Endothelial cell of umbilical vein (primary cell): ENCODE measurements around the gene ZNF324. TPM values are rescaled to one million over a fixed set of nuclear protein-coding genes. Genes with fewer than 3 reads are reported as not detected.
A peak's percentile ranks its signal among the peaks of the same experiment; 100 is the strongest.

Experiments
- BruUV-seq: library from RNA; stranded (reverse); fragments of 400-500 nt; replicated peaks from 2 replicates; lab custom pipeline; 2021; lab: Mats Ljungman, UMichigan
- CTCF ChIA-PET: fragments of 300-600, 350-600 bp; sonication (Branson Sonifier 250); formaldehyde crosslinking; loops from one replicate; lab custom pipeline; 2021; ENCODE audit warnings: antibody characterized with exemption, inconsistent platforms; lab: Charles Lee
- POLR2A ChIA-PET: fragments of 300-600, 350-600 bp; sonication (Branson Sonifier 250); formaldehyde crosslinking; loops from one replicate; lab custom pipeline; 2021; ENCODE audit warnings: antibody characterized with exemption, inconsistent platforms; lab: Charles Lee
- DNase-seq: peaks from one replicate; pipeline ENCODE4 v3.0.0-alpha.2; 2011; ENCODE audit warnings: low read depth, low spot score
- FAIRE-seq: peaks from 2 replicates; lab custom pipeline; 2011; peaks lifted over from hg19 to GRCh38; lab: Jason Lieb, UNC
- H2AFZ ChIP-seq: 2 replicates; pipeline ENCODE4 v1.6.0; 2012; ENCODE audit warnings: low read depth, low read length, control low read depth, inconsistent platforms
- H3K27ac ChIP-seq: 2 replicates; pipeline ENCODE4 v1.5.1; 2011; ENCODE audit warnings: low read depth, mild to moderate bottlenecking, control low read depth, low read length, moderate library complexity; ENCODE audit not compliant: insufficient read depth
- H3K27me3 ChIP-seq, 2 experiments: 2 replicates each; pipeline versions ENCODE4 v1.6.0 to v1.6.1; 2011; ENCODE audit warnings: low read length in 2 of 2, mixed read lengths in 1 of 2; ENCODE audit not compliant: control insufficient read depth in 2 of 2, insufficient read depth in 2 of 2
- H3K36me3 ChIP-seq, 2 experiments: 2 replicates in 1 of 2; 3 replicates in 1 of 2; pipeline ENCODE4 v1.5.1; 2011; ENCODE audit warnings: low read length in 2 of 2, mild to moderate bottlenecking in 1 of 2, moderate library complexity in 1 of 2; ENCODE audit not compliant: control insufficient read depth in 2 of 2, insufficient read depth in 2 of 2; ENCODE audit errors: extremely low read depth in 1 of 2
- H3K4me1 ChIP-seq: 3 replicates; pipeline ENCODE4 v1.5.1; 2011; ENCODE audit warnings: mild to moderate bottlenecking, low read length; ENCODE audit not compliant: control insufficient read depth, insufficient read depth; ENCODE audit errors: extremely low read depth
- H3K4me2 ChIP-seq: 2 replicates; pipeline ENCODE4 v1.6.1; 2011; ENCODE audit warnings: low read length, control low read depth, mixed read lengths; ENCODE audit not compliant: insufficient read depth
- H3K4me3 ChIP-seq, 3 experiments: fragments of 200-600 bp in 1 of 3; sonication (generic), shearing (Covaris generic) in 1 of 3; replicated peaks in 1 of 3; 2 replicates each; pipeline ENCODE4 v1.5.1; 2011 to 2016; ENCODE audit warnings: control low read depth in 3 of 3, low read length in 3 of 3, mild to moderate bottlenecking in 2 of 3, inconsistent platforms in 1 of 3, low read depth in 1 of 3, moderate library complexity in 1 of 3; ENCODE audit not compliant: insufficient read depth in 1 of 3
- H3K79me2 ChIP-seq: 2 replicates; pipeline ENCODE4 v1.6.0; 2012; ENCODE audit warnings: low read length, inconsistent platforms; ENCODE audit not compliant: control insufficient read depth, insufficient read depth
- H3K9ac ChIP-seq: replicated peaks from 2 replicates; pipeline ENCODE3; 2011; ENCODE audit warnings: low read length, control low read depth; ENCODE audit not compliant: insufficient read depth; ENCODE audit errors: extremely low read depth
- H3K9me1 ChIP-seq: replicated peaks from 3 replicates; pipeline ENCODE4 v1.6.0; 2011; ENCODE audit warnings: mild to moderate bottlenecking, low read length; ENCODE audit not compliant: control insufficient read depth, insufficient read depth; ENCODE audit errors: extremely low read depth
- H3K9me3 ChIP-seq: replicated peaks from 2 replicates; pipeline ENCODE4 v1.5.1; 2012; ENCODE audit warnings: low read length, inconsistent platforms; ENCODE audit not compliant: control insufficient read depth, insufficient read depth
- H4K20me1 ChIP-seq: replicated peaks from 2 replicates; pipeline ENCODE3; 2011; ENCODE audit warnings: mild to moderate bottlenecking, low read length; ENCODE audit not compliant: control insufficient read depth, insufficient read depth; ENCODE audit errors: extremely low read depth
- CTCF ChIP-seq, 2 donors: IDR thresholded peaks; 1 replicate in 1 of 2; 2 replicates in 1 of 2; pipeline ENCODE4 v1.5.1; 2011; ENCODE audit warnings: low read length in 2 of 2, mild to moderate bottlenecking in 2 of 2, moderate library complexity in 2 of 2, control low read depth in 1 of 2, inconsistent platforms in 1 of 2, low read depth in 1 of 2; ENCODE audit not compliant: insufficient read depth in 1 of 2; ENCODE audit errors: extremely low read depth in 1 of 2
- EZH2 ChIP-seq: IDR thresholded peaks from 2 replicates; pipeline ENCODE4 v1.6.1; 2012; ENCODE audit warnings: borderline replicate concordance, low read depth, mild to moderate bottlenecking, moderate library complexity, low read length, inconsistent platforms; ENCODE audit not compliant: severe bottlenecking
- FOS ChIP-seq: IDR thresholded peaks from 2 replicates; pipeline ENCODE4 v1.6.1; 2011; ENCODE audit warnings: mild to moderate bottlenecking, low read length, moderate library complexity, borderline replicate concordance; ENCODE audit not compliant: insufficient read depth
- GATA2 ChIP-seq: IDR thresholded peaks from 2 replicates; pipeline ENCODE4 v1.7.0; 2011; ENCODE audit warnings: low read depth, mild to moderate bottlenecking, moderate library complexity, mixed read lengths, low read length; ENCODE audit not compliant: insufficient read length, insufficient read depth
- JUN ChIP-seq: IDR thresholded peaks from 2 replicates; pipeline ENCODE4 v1.6.1; 2011; ENCODE audit warnings: borderline replicate concordance, low read depth; ENCODE audit not compliant: insufficient read length, insufficient read depth
- MAX ChIP-seq: IDR thresholded peaks from 2 replicates; pipeline ENCODE4 v1.6.1; 2011; ENCODE audit not compliant: insufficient read depth, insufficient read length
- MYC ChIP-seq: IDR thresholded peaks from one replicate; pipeline ENCODE4 v1.6.1; 2011; ENCODE audit warnings: mild to moderate bottlenecking, low read depth, low read length
- POLR2A ChIP-seq: IDR thresholded peaks from 2 replicates; pipeline ENCODE4 v1.6.1; 2012; ENCODE audit warnings: low read depth, mild to moderate bottlenecking, control low read depth, low read length
- POLR2AphosphoS5 ChIP-seq: IDR thresholded peaks from 2 replicates; pipeline ENCODE4 v1.6.1; 2012; ENCODE audit warnings: low read depth, mild to moderate bottlenecking, control low read depth, low read length, moderate library complexity; ENCODE audit not compliant: insufficient read depth
- dilution Hi-C: fragments of 300-500 bp; cut with MboI; formaldehyde crosslinking; loops from one replicate; pipeline ENCODE4 v1.15.0; 2019; ENCODE audit warnings: low sequenced_read_pairs; ENCODE audit not compliant: extremely low pct_ligation_motif_present
- intact Hi-C: fragments of 100-400 bp; cut with micrococcal nuclease; formaldehyde crosslinking; loops from one replicate; pipeline ENCODE4 v1.10.0; 2022
- polyA plus RNA-seq, 4 experiments: library from polyadenylated mRNA; depleted of rRNA in 3 of 4; stranded (reverse) in 3 of 4; unstranded in 1 of 4; fragments of >200 nt; gene quantifications; 2 replicates each; pipeline versions ENCODE4 v1.2.1 to v1.2.3, GENCODE V29; 2011 to 2012; ENCODE audit warnings: missing spikeins in 1 of 4
- total RNA-seq: library from RNA; stranded (reverse); gene quantifications from 2 replicates; pipeline ENCODE4 v1.2.3, GENCODE V29; 2021

Gene ZNF324
- total and polyA plus RNA-seq, 2 donors (not counting 3 experiments of a cell fraction or from before 2014, with no cell fraction given): 6.4 to 8.7 TPM

- H3K9me3 ChIP-seq: no peaks in the 10 kb centered on the region
- H2AFZ ChIP-seq: peak within 1 kb of the TSS; percentile 80
- H3K27ac ChIP-seq: peak within 1 kb of the TSS; percentile 18
- H3K4me1 ChIP-seq: peaks cover 3% of the 10 kb centered on the region
- no peaks in the 10 kb centered on the region for H3K9me1 ChIP-seq
- no peaks in the 10 kb centered on the region for H3K79me2 ChIP-seq
- no peaks in the 10 kb centered on the region for H4K20me1 ChIP-seq
- ChIA-PET CTCF (interaction anchor here (1.0 to 1.1 kb wide), 2 partner anchors 12 to 68 kb away, joined by 3 to 5 read pairs; partner anchors contain the start of genes ZBTB45 and ZNF132), POLR2A (no interaction called here)
- TF ChIP-seq FOS: no peak
- TF ChIP-seq EZH2: no peak
- no peak for TF ChIP-seq JUN
- no peak for TF ChIP-seq MYC
- no peak for TF ChIP-seq CTCF (IDR thresholded peaks at IDR 0.05; ENCODE audit: extremely low read depth in 1 of 2, insufficient read depth in 1 of 2, low read depth in 1 of 2, low read length in 2 of 2)
- peak; percentile 57 for TF ChIP-seq POLR2A
- TF ChIP-seq POLR2AphosphoS5: peak; percentile 47
- TF ChIP-seq GATA2: no peak
- no peak for TF ChIP-seq MAX
- peak within 1 kb of the TSS; percentile 42 for H3K9ac ChIP-seq
- intact Hi-C loops: loop anchor here (1.0 kb wide), 5 partner anchors 11 to 48 kb away; partner anchors contain the start of genes ZNF132, ZNF446 and ZNF584
- DNase-seq (peak; percentile 95), FAIRE-seq (peak; percentile 98)
- BruUV-seq: TSS peak; percentile 11
- peaks cover 0 to 7% of the 10 kb centered on the region in 2 experiments for H3K36me3 ChIP-seq
- peak within 1 kb of the TSS; percentile 61 for H3K4me2 ChIP-seq
- peak within 1 kb of the TSS; percentile 33 to 81 (median 62) for H3K4me3 ChIP-seq
- no peaks in the 10 kb centered on the region for H3K27me3 ChIP-seq
- dilution Hi-C loops: no loop called here
Measured at GRCh38 chr19:58451358-58452101, 15.3 kb upstream of the ZNF324 start, which contains the start of gene ZNF324B. Gene ZNF324B (plus strand): TSS chr19:58451622. CDS start chr19:58453702, 2,080 bp downstream.
